Kidney (tissue), 14 donors: ENCODE results near the gene STX11. TPM values are rescaled to one million over a fixed set of nuclear protein-coding genes. Genes with fewer than 3 reads are reported as not detected.

ENCODE experiments used
- DNase-seq, 5 donors: peaks; one replicate each; pipeline ENCODE4 v3.0.0-alpha.2; 2013 to 2020
- FAIRE-seq: peaks from 2 replicates; lab custom pipeline; 2012; peaks lifted over from hg19 to GRCh38; lab: Jason Lieb, UNC
- H3K27ac ChIP-seq, 2 donors: one replicate each; pipeline ENCODE4 v1.7.0; 2013; ENCODE audit warnings: low read depth in 2 of 2, low read length in 2 of 2, inconsistent platforms in 1 of 2
- H3K27me3 ChIP-seq: one replicate; pipeline ENCODE4 v1.7.1; 2013; ENCODE audit warnings: low read length, inconsistent platforms; ENCODE audit not compliant: control insufficient read depth, insufficient read depth
- H3K36me3 ChIP-seq, 3 donors: one replicate each; pipeline versions ENCODE4 v1.7.0 to v1.7.1; 2013; ENCODE audit warnings: low read length in 3 of 3, control low read depth in 1 of 3, inconsistent platforms in 1 of 3; ENCODE audit not compliant: insufficient read depth in 3 of 3, control insufficient read depth in 2 of 3
- H3K4me1 ChIP-seq, 3 donors: one replicate each; pipeline versions ENCODE4 v1.7.0 to v1.7.1; 2013; ENCODE audit warnings: low read length in 3 of 3, inconsistent platforms in 1 of 3, low read depth in 1 of 3; ENCODE audit not compliant: control insufficient read depth in 2 of 3, insufficient read depth in 2 of 3
- H3K4me3 ChIP-seq, 3 donors: one replicate each; pipeline versions ENCODE4 v1.7.0 to v1.8.1; 2013; ENCODE audit warnings: low read length in 3 of 3, control low read depth in 1 of 3, inconsistent platforms in 1 of 3
- H3K9ac ChIP-seq, 3 donors: one replicate each; pipeline versions ENCODE4 v1.7.0 to v1.7.1; 2013; ENCODE audit warnings: low read length in 3 of 3, control low read depth in 1 of 3, inconsistent platforms in 1 of 3
- H3K9me3 ChIP-seq, 3 donors: one replicate each; pipeline versions ENCODE4 v1.7.0 to v1.7.1; 2013; ENCODE audit warnings: low read length in 3 of 3, control low read depth in 1 of 3, inconsistent platforms in 1 of 3; ENCODE audit not compliant: control insufficient read depth in 2 of 3, insufficient read depth in 1 of 3
- CTCF ChIP-seq: IDR thresholded peaks from 3 replicates; pipeline ENCODE4 v1.5.1; 2012; ENCODE audit warnings: mild to moderate bottlenecking, moderate library complexity, borderline replicate concordance; ENCODE audit not compliant: insufficient read depth; ENCODE audit errors: extremely low read depth
- intact Hi-C: fragments of 100-400 bp; cut with DNase I; formaldehyde crosslinking; loops from one replicate; pipeline ENCODE4 v1.11.1; 2022
- polyA plus RNA-seq: library from polyadenylated mRNA; stranded (reverse); fragments of 350-450 nt; fragmentation: Illumina TruSeq; extraction: RNeasy Lipid Tissue Mini Kit (QIAGEN cat#74804); gene quantifications from one replicate; pipeline ENCODE4 v1.2.3, GENCODE V29; 2014; ENCODE audit warnings: low read depth, low replicate concordance; ENCODE audit not compliant: insufficient read depth
- total RNA-seq: library from RNA; stranded (reverse); fragmentation: NEBNext Ultra II Directional; extraction: Animal tissue kit (Norgen Biotek cat#: 25700); gene quantifications from one replicate; pipeline ENCODE4 v1.2.1, GENCODE V29; 2021
- donor health status: control.
- donor health status: control.
- donor health status: control.
- donor health status: control.
- donor health status: control.
- donor health status: DM: yes; HTN: yes; CAD: no.
- donor health status: Normal renal cell carcinoma (clear cell type).

Gene STX11
- total and polyA plus RNA-seq, 2 donors from 2014 or later = 2.0 to 6.7 TPM

GRCh38 chr6:144113366-144113765 is 37.0 kb upstream of the STX11 start:
- DNase-seq (no peak), FAIRE-seq (no peak)
- Histone ChIP-seq H3K27ac (no peak overlapping the region), H3K27me3 (no peaks in the 10 kb centered on the region), H3K4me1 (no peaks in the 10 kb centered on the region), H3K9me3 (no peaks in the 10 kb centered on the region), H3K4me3 (no peak overlapping the region), H3K9ac (no peak overlapping the region), H3K36me3 (no peaks in the 10 kb centered on the region)
- intact Hi-C loops = no loop called here
- no peak for TF ChIP-seq CTCF

DNA sequence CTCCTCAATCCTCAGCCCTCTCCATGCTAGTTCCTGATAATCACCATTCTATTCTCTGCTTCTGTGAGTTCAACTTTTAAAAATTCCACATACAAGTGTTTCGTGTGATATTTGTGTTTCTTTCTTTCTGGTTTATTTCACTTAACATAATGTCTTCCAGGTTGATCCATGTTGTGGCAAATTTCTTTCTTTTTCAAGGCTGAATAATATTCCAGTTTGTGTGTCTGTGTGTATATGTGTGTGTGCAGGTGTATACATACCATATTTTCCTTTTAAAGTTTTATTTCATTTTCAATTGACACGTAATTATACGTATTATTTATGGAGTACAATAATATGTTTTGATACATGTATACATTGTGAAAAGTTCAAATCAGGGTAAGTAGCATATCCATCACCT is 35.1 kb upstream of the STX11 start:
- FAIRE-seq = no peak
- DNase-seq = no peak
- H3K27ac ChIP-seq = no peak overlapping the region
- no peak for TF ChIP-seq CTCF
- intact Hi-C loops = no loop called here
- H3K36me3 ChIP-seq = no peaks in the 10 kb centered on the region
- H3K4me3 ChIP-seq = no peak overlapping the region
- H3K4me1 ChIP-seq = no peaks in the 10 kb centered on the region
- no peak overlapping the region for H3K9ac ChIP-seq
- no peaks in the 10 kb centered on the region for H3K9me3 ChIP-seq
- no peaks in the 10 kb centered on the region for H3K27me3 ChIP-seq

- no peaks in the 10 kb centered on the region for H3K27me3 ChIP-seq
- no peak for FAIRE-seq
- H3K27ac ChIP-seq = no peak overlapping the region
- no peak overlapping the region for H3K9ac ChIP-seq
- H3K36me3 ChIP-seq = no peaks in the 10 kb centered on the region
- TF ChIP-seq CTCF = no peak
- no peaks in the 10 kb centered on the region for H3K9me3 ChIP-seq
- no peak for DNase-seq
- intact Hi-C loops = no loop called here
- no peaks in the 10 kb centered on the region for H3K4me1 ChIP-seq
- H3K4me3 ChIP-seq = no peak overlapping the region
Observed at GRCh38 chr6:144119376-144119775, 30.9 kb upstream of the STX11 start.

DNA sequence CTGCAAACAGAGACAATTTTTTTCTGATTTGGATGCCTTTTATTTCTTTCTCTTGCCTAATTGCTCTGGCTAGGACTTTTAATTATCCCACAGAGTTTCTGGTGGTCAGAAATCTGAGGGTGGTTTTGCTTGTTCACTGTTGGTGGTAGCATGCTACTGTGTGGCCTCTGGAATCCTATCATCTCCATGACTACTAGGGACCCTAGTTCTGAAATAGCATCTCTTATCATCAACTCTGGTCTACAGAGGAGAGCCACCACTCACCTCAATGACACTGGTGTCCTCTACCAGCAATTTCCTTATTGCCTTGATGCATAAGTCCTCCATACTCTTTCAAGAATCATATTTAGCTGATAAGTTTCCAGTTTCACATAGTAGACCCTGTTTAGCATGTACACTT is 27.5 kb upstream of the STX11 start:
- FAIRE-seq (no peak), DNase-seq (no peak)
- H3K27me3 ChIP-seq = no peaks in the 10 kb centered on the region
- no peaks in the 10 kb centered on the region for H3K4me1 ChIP-seq
- no peaks in the 10 kb centered on the region for H3K36me3 ChIP-seq
- TF ChIP-seq CTCF = no peak
- intact Hi-C loops = no loop called here
- H3K9ac ChIP-seq = no peak overlapping the region
- no peak overlapping the region for H3K27ac ChIP-seq
- H3K9me3 ChIP-seq = no peaks in the 10 kb centered on the region
- H3K4me3 ChIP-seq = no peak overlapping the region
